Uterus (tissue), 2 donors: ENCODE data around the gene COL24A1.

ENCODE experiments used
- POLR2A ChIP-seq, 2 donors: fragments of 450-650 bp; IDR thresholded peaks; one replicate each; pipeline ENCODE4 v1.6.1; 2016; ENCODE audit warnings: antibody characterized with exemption in 2 of 2, mild to moderate bottlenecking in 1 of 2, moderate library complexity in 1 of 2
- TF ChIP-seq, protein P1 (sequence below), 4 experiments: fragments of 200-600 bp in 2 of 4; fragments of 450-650 bp in 2 of 4; sonication (generic) in 2 of 4; IDR thresholded peaks; one replicate each; pipeline ENCODE4 v1.5.1; 2016 to 2019; ENCODE audit warnings: antibody characterized with exemption in 4 of 4, mild to moderate bottlenecking in 2 of 4, moderate library complexity in 1 of 4

GRCh38 chr1:85983316-85983715, 173.3 kb downstream of the COL24A1 start:
- TF ChIP-seq, protein P1, sequence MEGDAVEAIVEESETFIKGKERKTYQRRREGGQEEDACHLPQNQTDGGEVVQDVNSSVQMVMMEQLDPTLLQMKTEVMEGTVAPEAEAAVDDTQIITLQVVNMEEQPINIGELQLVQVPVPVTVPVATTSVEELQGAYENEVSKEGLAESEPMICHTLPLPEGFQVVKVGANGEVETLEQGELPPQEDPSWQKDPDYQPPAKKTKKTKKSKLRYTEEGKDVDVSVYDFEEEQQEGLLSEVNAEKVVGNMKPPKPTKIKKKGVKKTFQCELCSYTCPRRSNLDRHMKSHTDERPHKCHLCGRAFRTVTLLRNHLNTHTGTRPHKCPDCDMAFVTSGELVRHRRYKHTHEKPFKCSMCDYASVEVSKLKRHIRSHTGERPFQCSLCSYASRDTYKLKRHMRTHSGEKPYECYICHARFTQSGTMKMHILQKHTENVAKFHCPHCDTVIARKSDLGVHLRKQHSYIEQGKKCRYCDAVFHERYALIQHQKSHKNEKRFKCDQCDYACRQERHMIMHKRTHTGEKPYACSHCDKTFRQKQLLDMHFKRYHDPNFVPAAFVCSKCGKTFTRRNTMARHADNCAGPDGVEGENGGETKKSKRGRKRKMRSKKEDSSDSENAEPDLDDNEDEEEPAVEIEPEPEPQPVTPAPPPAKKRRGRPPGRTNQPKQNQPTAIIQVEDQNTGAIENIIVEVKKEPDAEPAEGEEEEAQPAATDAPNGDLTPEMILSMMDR (IDR thresholded peaks at IDR 0.05): no peak
- TF ChIP-seq POLR2A (IDR thresholded peaks at IDR 0.05): no peak
